ENCODE measurements around the gene GRIK1.

- TF ChIP-seq CTCF (conservative IDR thresholded peaks at IDR 0.05; ENCODE audit: low read length), result no peak
- TF ChIP-seq EZH2phosphoT487 (IDR thresholded peaks at IDR 0.05; ENCODE audit: borderline replicate concordance), result no peak
These were observed 283.1 kb downstream of the GRIK1 start for GRCh38 chr21:29656504-29657239.

All from Loucy (cell line).